PC-3 (cell line): Measurements from ENCODE around the gene PTGS1. TPM values are rescaled to one million over a fixed set of nuclear protein-coding genes. Genes with fewer than 3 reads are reported as not detected.

ENCODE experiments used
- ATAC-seq: fragments of 200-7000 bp; cut with Tn5 transposase; 2 replicates; pipeline ENCODE4 v1.9.1; 2020; ENCODE audit warnings: mild to moderate bottlenecking, moderate library complexity
- BruUV-seq: library from RNA; stranded (reverse); fragments of 400-500 nt; replicated peaks from 2 replicates; lab custom pipeline; 2021; lab: Mats Ljungman, UMichigan
- CTCF ChIA-PET: fragments of 300-600 bp; sonication (Branson Sonifier 250); formaldehyde crosslinking; loops from one replicate; lab custom pipeline; 2022; ENCODE audit warnings: antibody characterized with exemption; lab: Charles Lee
- POLR2A ChIA-PET: fragments of 300-600 bp; sonication (Branson Sonifier 250); formaldehyde crosslinking; loops from one replicate; lab custom pipeline; 2022; ENCODE audit warnings: antibody characterized with exemption; ENCODE audit not compliant: unreplicated experiment; lab: Charles Lee
- DNase-seq: peaks from one replicate; pipeline ENCODE4 v3.0.0-alpha.2; 2015
- H2AFZ ChIP-seq: fragments of 300-600 bp; sonication (generic); 2 replicates; pipeline ENCODE4 v1.6.0; 2016; ENCODE audit warnings: antibody characterized with exemption, low read length
- H3F3A ChIP-seq: fragments of 300-600 bp; sonication (generic); one replicate; pipeline ENCODE4 v1.6.0; 2017; ENCODE audit warnings: antibody characterized with exemption, low read length, control low read depth, mild to moderate bottlenecking; ENCODE audit not compliant: unreplicated experiment
- H3K27ac ChIP-seq: fragments of 300-600 bp; sonication (generic); 2 replicates; pipeline ENCODE4 v1.5.1; 2016; ENCODE audit warnings: mild to moderate bottlenecking, low read length
- H3K27me3 ChIP-seq: fragments of 300-600 bp; sonication (generic); 2 replicates; pipeline ENCODE4 v1.6.1; 2016; ENCODE audit warnings: low read length, mixed read lengths
- H3K36me3 ChIP-seq: fragments of 300-600 bp; sonication (generic); 2 replicates; pipeline ENCODE4 v1.6.1; 2016; ENCODE audit warnings: low read depth, mixed run types, low read length, mixed read lengths
- H3K4me1 ChIP-seq: fragments of 300-600 bp; sonication (generic); 2 replicates; pipeline ENCODE4 v1.5.1; 2016; ENCODE audit warnings: low read length; ENCODE audit not compliant: insufficient read depth
- H3K4me2 ChIP-seq: fragments of 300-600 bp; sonication (generic); 2 replicates; pipeline ENCODE4 v1.6.0; 2016; ENCODE audit warnings: low read length
- H3K4me3 ChIP-seq: fragments of 300-600 bp; sonication (generic); 2 replicates; pipeline ENCODE4 v1.5.1; 2016; ENCODE audit warnings: mild to moderate bottlenecking, low read length, mixed read lengths
- H3K79me2 ChIP-seq: fragments of 300-600 bp; sonication (generic); 2 replicates; pipeline ENCODE4 v1.6.1; 2017; ENCODE audit warnings: low read length, mixed read lengths
- H3K9ac ChIP-seq: fragments of 300-600 bp; sonication (generic); 2 replicates; pipeline ENCODE4 v1.6.0; 2016; ENCODE audit warnings: mild to moderate bottlenecking, low read length
- H3K9me2 ChIP-seq: fragments of 300-600 bp; sonication (generic); replicated peaks from 2 replicates; pipeline ENCODE4 v1.6.1; 2016; ENCODE audit warnings: mixed run types, low read length, mixed read lengths
- H3K9me3 ChIP-seq: fragments of 300-600 bp; sonication (generic); 2 replicates; pipeline ENCODE4 v1.6.1; 2016; ENCODE audit warnings: low read length, mixed read lengths
- H4K20me1 ChIP-seq: fragments of 300-600 bp; sonication (generic); 2 replicates; pipeline ENCODE4 v1.6.1; 2016; ENCODE audit warnings: low read length, mixed read lengths
- EZH2 ChIP-seq: fragments of 300-600 bp; sonication (generic); IDR thresholded peaks from one replicate; pipeline ENCODE4 v1.6.1; 2017; ENCODE audit warnings: antibody characterized with exemption, mild to moderate bottlenecking, low read length; ENCODE audit not compliant: unreplicated experiment
- EZH2phosphoT487 ChIP-seq: fragments of 300-600 bp; sonication (generic); IDR thresholded peaks from 2 replicates; pipeline ENCODE4 v1.6.1; 2018; ENCODE audit warnings: mild to moderate bottlenecking, antibody characterized with exemption, low read length, borderline replicate concordance
- intact Hi-C: fragments of 100-400 bp; cut with micrococcal nuclease; formaldehyde crosslinking; loops from 2 replicates; pipeline ENCODE4 v1.9.0; 2023
- total RNA-seq: library from RNA; depleted of rRNA; stranded (reverse); fragments of >200 nt; gene quantifications from 2 replicates; pipeline ENCODE4 v1.2.3, GENCODE V29; 2014
- TF ChIP-seq, protein P1 (sequence below): fragments of 300-600 bp; sonication (generic); conservative IDR thresholded peaks from 2 replicates; pipeline ENCODE4 v1.5.1; 2017; ENCODE audit warnings: antibody characterized with exemption, low read depth, mild to moderate bottlenecking, low read length

PTGS1 gene
- total RNA-seq, 1 experiment from 2014 or later, result 0.44 TPM

DNA sequence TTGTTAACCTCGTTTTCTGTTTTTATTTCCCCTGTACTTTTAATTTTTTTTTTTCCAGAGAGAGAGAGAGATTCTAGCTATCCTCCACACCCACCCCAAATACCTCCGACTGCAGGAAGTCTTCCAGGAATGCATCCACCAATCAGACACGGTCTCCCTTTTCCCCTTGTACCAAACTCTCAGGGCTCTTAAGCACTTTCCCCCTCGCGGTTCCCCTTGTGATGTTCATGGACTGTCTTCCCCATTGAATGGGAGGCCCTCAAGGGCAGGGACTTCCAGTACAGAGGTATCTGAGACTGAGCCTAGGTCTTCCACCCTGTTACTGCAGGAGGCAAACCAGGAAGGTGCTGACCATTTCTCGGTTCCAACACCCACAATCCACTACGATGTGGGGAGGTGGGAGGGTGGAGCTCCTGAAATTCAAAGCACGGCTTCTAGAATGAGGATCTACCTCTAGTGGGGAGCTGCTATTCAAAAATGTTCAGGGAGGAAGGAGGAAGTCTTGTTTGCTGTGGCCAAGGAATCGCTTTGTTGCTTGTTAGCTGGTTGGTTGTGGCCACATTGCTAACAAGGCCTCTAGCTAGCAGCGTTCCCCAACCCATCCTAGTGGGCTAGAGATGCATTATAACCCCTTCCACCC, 37.5 kb upstream of the PTGS1 start:
- DNase-seq (no peak), ATAC-seq (no peak)
- H2AFZ ChIP-seq, result no peak overlapping the region
- H3K36me3 ChIP-seq, result no peaks in the 10 kb centered on the region
- no peaks in the 10 kb centered on the region for H3K27me3 ChIP-seq
- no peaks in the 10 kb centered on the region for H3K9me2 ChIP-seq
- no peak for TF ChIP-seq EZH2
- no peak for TF ChIP-seq EZH2phosphoT487
- TF ChIP-seq, protein P1, sequence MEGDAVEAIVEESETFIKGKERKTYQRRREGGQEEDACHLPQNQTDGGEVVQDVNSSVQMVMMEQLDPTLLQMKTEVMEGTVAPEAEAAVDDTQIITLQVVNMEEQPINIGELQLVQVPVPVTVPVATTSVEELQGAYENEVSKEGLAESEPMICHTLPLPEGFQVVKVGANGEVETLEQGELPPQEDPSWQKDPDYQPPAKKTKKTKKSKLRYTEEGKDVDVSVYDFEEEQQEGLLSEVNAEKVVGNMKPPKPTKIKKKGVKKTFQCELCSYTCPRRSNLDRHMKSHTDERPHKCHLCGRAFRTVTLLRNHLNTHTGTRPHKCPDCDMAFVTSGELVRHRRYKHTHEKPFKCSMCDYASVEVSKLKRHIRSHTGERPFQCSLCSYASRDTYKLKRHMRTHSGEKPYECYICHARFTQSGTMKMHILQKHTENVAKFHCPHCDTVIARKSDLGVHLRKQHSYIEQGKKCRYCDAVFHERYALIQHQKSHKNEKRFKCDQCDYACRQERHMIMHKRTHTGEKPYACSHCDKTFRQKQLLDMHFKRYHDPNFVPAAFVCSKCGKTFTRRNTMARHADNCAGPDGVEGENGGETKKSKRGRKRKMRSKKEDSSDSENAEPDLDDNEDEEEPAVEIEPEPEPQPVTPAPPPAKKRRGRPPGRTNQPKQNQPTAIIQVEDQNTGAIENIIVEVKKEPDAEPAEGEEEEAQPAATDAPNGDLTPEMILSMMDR, result no peak
- no peaks in the 10 kb centered on the region for H4K20me1 ChIP-seq
- no peaks in the 10 kb centered on the region for H3K9me3 ChIP-seq
- ChIA-PET POLR2A (no interaction called here), CTCF (no interaction called here)
- H3K9ac ChIP-seq, result no peak overlapping the region
- H3K27ac ChIP-seq, result no peak overlapping the region
- H3K79me2 ChIP-seq, result no peaks in the 10 kb centered on the region
- no peak overlapping the region for H3K4me2 ChIP-seq
- no TSS peak for BruUV-seq
- intact Hi-C loops, result no loop called here
- H3F3A ChIP-seq, result no peaks in the 10 kb centered on the region
- H3K4me3 ChIP-seq, result no peak overlapping the region
- H3K4me1 ChIP-seq, result no peaks in the 10 kb centered on the region

DNA sequence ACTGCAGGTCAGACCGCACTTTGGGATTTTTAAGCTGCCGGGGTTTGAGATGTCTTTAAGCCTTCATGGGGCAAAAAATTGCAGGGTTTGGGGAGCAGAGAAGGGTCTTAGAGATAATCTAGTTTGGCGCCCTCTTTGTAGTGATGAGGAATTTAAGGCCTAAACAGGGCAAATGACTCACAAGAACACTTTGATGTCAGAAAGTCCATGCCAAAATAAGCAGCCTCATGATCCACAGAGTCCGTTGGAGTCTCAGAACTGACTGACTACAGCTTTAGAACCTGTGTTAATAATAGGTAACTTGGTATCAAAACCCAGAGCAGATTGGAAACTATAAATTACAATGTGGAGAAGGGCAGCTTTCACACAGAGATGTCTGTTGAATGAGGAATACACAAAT, 35.9 kb upstream of the PTGS1 start:
- H3K27ac ChIP-seq, result no peak overlapping the region
- no peak overlapping the region for H2AFZ ChIP-seq
- no peak for DNase-seq
- no peak overlapping the region for H3K4me2 ChIP-seq
- no peaks in the 10 kb centered on the region for H3K4me1 ChIP-seq
- H3K36me3 ChIP-seq, result no peaks in the 10 kb centered on the region
- H3K27me3 ChIP-seq, result no peaks in the 10 kb centered on the region
- H3K9ac ChIP-seq, result no peak overlapping the region
- no peaks in the 10 kb centered on the region for H3K9me2 ChIP-seq
- intact Hi-C loops, result no loop called here
- no TSS peak for BruUV-seq
- no peaks in the 10 kb centered on the region for H4K20me1 ChIP-seq
- H3K79me2 ChIP-seq, result no peaks in the 10 kb centered on the region
- no peak overlapping the region for H3K4me3 ChIP-seq
- H3F3A ChIP-seq, result no peaks in the 10 kb centered on the region
- TF ChIP-seq, protein P1, result no peak
- TF ChIP-seq EZH2 (no peak), EZH2phosphoT487 (no peak)
- H3K9me3 ChIP-seq, result no peaks in the 10 kb centered on the region
- ATAC-seq, result no peak
- ChIA-PET CTCF (no interaction called here), POLR2A (no interaction called here)

DNA sequence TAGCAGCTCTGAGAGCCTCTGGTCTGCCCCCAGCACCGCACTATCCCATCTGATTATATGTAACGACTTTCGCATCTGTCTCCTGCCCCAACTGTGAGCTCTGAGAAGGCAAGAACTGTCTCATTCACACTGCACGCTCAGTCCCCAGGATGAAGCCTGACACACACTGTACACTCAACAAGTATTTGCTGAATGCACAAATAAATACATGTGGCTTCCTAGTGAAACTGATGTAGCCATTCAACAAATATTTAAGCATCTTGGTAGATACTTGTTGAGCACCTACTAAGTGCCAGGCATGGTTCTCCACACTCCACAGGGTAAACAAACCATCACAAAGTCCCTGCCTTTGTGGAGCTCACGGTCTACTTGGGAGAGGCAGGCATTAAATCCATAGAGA, 34.6 kb upstream of the PTGS1 start:
- Histone ChIP-seq H2AFZ (no peak overlapping the region), H3K9me3 (no peaks in the 10 kb centered on the region), H3K4me2 (no peak overlapping the region), H3K9me2 (no peaks in the 10 kb centered on the region), H4K20me1 (no peaks in the 10 kb centered on the region), H3K9ac (no peak overlapping the region), H3K27ac (no peak overlapping the region), H3K4me1 (no peaks in the 10 kb centered on the region), H3K4me3 (no peak overlapping the region), H3F3A (no peaks in the 10 kb centered on the region), H3K27me3 (no peaks in the 10 kb centered on the region), H3K79me2 (no peaks in the 10 kb centered on the region), H3K36me3 (no peaks in the 10 kb centered on the region)
- intact Hi-C loops, result no loop called here
- BruUV-seq, result no TSS peak
- CTCF ChIA-PET, result no interaction called here
- TF ChIP-seq EZH2, result no peak
- TF ChIP-seq, protein P1, result no peak
- no peak for TF ChIP-seq EZH2phosphoT487
- no peak for DNase-seq
- no peak for ATAC-seq
- POLR2A ChIA-PET, result interaction anchor here (0.6 kb wide), 1 partner anchor 11 kb away, joined by 3 read pairs; no protein-coding TSS in a partner anchor
